B cell (primary cell): ENCODE measurements around the gene SLAMF6. TPM values are rescaled to one million over a fixed set of nuclear protein-coding genes. Genes with fewer than 3 reads are reported as not detected.
A peak's percentile ranks its signal among the peaks of the same experiment; 100 is the strongest.

ENCODE experiments used
- ATAC-seq: fragments of 200-7000 bp; cut with Tn5 transposase; one replicate; pipeline ENCODE4 v1.10.0; 2021; ENCODE audit warnings: low read depth, mild to moderate bottlenecking, moderate number of reproducible peaks, moderate library complexity
- CTCF ChIA-PET: fragments of 350-600 bp; sonication (Branson Sonifier 250); formaldehyde crosslinking; loops from one replicate; lab custom pipeline; 2021; ENCODE audit warnings: antibody characterized with exemption, inconsistent platforms; lab: Charles Lee
- POLR2A ChIA-PET: fragments of 350-600 bp; sonication (Branson Sonifier 250); formaldehyde crosslinking; loops from one replicate; lab custom pipeline; 2021; ENCODE audit warnings: antibody characterized with exemption; lab: Charles Lee
- DNase-seq: peaks from one replicate; pipeline ENCODE4 v3.0.0; 2013
- H2AFZ ChIP-seq: 2 replicates; pipeline ENCODE4 v1.6.1; 2012; ENCODE audit warnings: mild to moderate bottlenecking, low read depth, low read length; ENCODE audit not compliant: insufficient read depth, poor library complexity, severe bottlenecking
- H3K27ac ChIP-seq, 2 donors: 1 replicate in 1 of 2; 2 replicates in 1 of 2; pipeline ENCODE4 v1.5.1; 2012 to 2013; ENCODE audit warnings: low read length in 2 of 2, mild to moderate bottlenecking in 2 of 2, moderate library complexity in 1 of 2
- H3K27me3 ChIP-seq, 4 experiments: fragments of 200-600 bp in 1 of 4; sonication (generic) in 1 of 4; replicated peaks in 1 of 4; 1 replicate in 2 of 4; 2 replicates in 2 of 4; pipeline versions ENCODE4 v1.6.1 to v1.7.0; 2013 to 2016; ENCODE audit warnings: low read length in 3 of 4, mild to moderate bottlenecking in 2 of 4, mixed read lengths in 1 of 4, moderate library complexity in 1 of 4; ENCODE audit not compliant: insufficient read depth in 4 of 4, control insufficient read depth in 3 of 4; ENCODE audit errors: control extremely low read depth in 1 of 4
- H3K36me3 ChIP-seq, 2 experiments: replicated peaks in 1 of 2; 1 replicate in 1 of 2; 2 replicates in 1 of 2; pipeline versions ENCODE4 v1.6.1 to v1.7.1; 2013; ENCODE audit warnings: low read length in 1 of 2; ENCODE audit not compliant: insufficient read depth in 2 of 2, control insufficient read depth in 1 of 2; ENCODE audit errors: control extremely low read depth in 1 of 2, extremely low read depth in 1 of 2
- H3K4me1 ChIP-seq, 2 donors: fragments of 200-600 bp in 1 of 2; sonication (generic) in 1 of 2; 1 replicate in 1 of 2; 2 replicates in 1 of 2; pipeline versions ENCODE4 v1.5.1 to v1.6.1; 2013 to 2017; ENCODE audit warnings: low read length in 2 of 2; ENCODE audit not compliant: control insufficient read depth in 2 of 2, insufficient read depth in 2 of 2
- H3K4me2 ChIP-seq: replicated peaks from 2 replicates; pipeline ENCODE3; 2012; ENCODE audit warnings: mild to moderate bottlenecking, low read depth, low read length; ENCODE audit not compliant: poor library complexity, severe bottlenecking
- H3K4me3 ChIP-seq, 5 experiments: fragments of 200-600 bp in 1 of 5; sonication (generic) in 1 of 5; 1 replicate in 3 of 5; 2 replicates in 2 of 5; pipeline versions ENCODE4 v1.5.1 to v1.7.0; 2011 to 2016; ENCODE audit warnings: low read length in 4 of 5, mild to moderate bottlenecking in 4 of 5, low read depth in 2 of 5, control low read depth in 1 of 5, moderate library complexity in 1 of 5; ENCODE audit not compliant: insufficient read depth in 1 of 5; ENCODE audit errors: control extremely low read depth in 1 of 5, extremely low read depth in 1 of 5
- H3K79me2 ChIP-seq: fragments of 200-600 bp; sonication (generic); one replicate; pipeline ENCODE4 v1.6.0; 2016; ENCODE audit warnings: low read length; ENCODE audit not compliant: control insufficient read depth, insufficient read depth
- H3K9ac ChIP-seq: fragments of 200-600 bp; sonication (generic); 2 replicates; pipeline ENCODE4 v1.6.1; 2017; ENCODE audit warnings: mild to moderate bottlenecking, low read length, moderate library complexity
- H3K9me3 ChIP-seq, 3 donors: one replicate each; pipeline versions ENCODE4 v1.6.1 to v1.7.1; 2013; ENCODE audit warnings: low read length in 2 of 3; ENCODE audit not compliant: control insufficient read depth in 2 of 3, insufficient read depth in 1 of 3; ENCODE audit errors: control extremely low read depth in 1 of 3
- H4K20me1 ChIP-seq: 2 replicates; pipeline ENCODE4 v1.6.0; 2012; ENCODE audit warnings: mild to moderate bottlenecking, low read length; ENCODE audit not compliant: insufficient read depth, control insufficient read depth, poor library complexity, severe bottlenecking
- H3K27ac Mint-ChIP-seq: one replicate; pipeline ENCODE4 v1.8.0; 2021; ENCODE audit warnings: mixed read lengths
- H3K27me3 Mint-ChIP-seq: one replicate; pipeline ENCODE4 v1.8.0; 2021; ENCODE audit warnings: mixed read lengths
- H3K4me1 Mint-ChIP-seq: one replicate; pipeline ENCODE4 v1.8.0; 2021; ENCODE audit warnings: mixed read lengths
- H3K4me3 Mint-ChIP-seq: one replicate; pipeline ENCODE4 v1.8.0; 2021; ENCODE audit warnings: mixed read lengths
- H3K9me3 Mint-ChIP-seq: one replicate; pipeline ENCODE4 v1.8.0; 2022; ENCODE audit warnings: mixed read lengths; ENCODE audit not compliant: insufficient read depth
- EZH2 ChIP-seq: IDR thresholded peaks from 2 replicates; pipeline ENCODE4 v1.6.1; 2012; ENCODE audit warnings: borderline replicate concordance, low read depth, mild to moderate bottlenecking, moderate library complexity, low read length; ENCODE audit not compliant: insufficient read depth, poor library complexity, severe bottlenecking
- WGBS: methylation state at CpG from one replicate; pipeline ENCODE4 v1.1.5; 2013; ENCODE audit warnings: missing lambda C conversion rate; ENCODE audit not compliant: insufficient coverage; 5-methylcytosine and 5-hydroxymethylcytosine counted together
- intact Hi-C: fragments of 100-400 bp; cut with micrococcal nuclease; formaldehyde crosslinking; loops from one replicate; pipeline ENCODE4 v1.10.0; 2022
- polyA plus RNA-seq: library from polyadenylated mRNA; depleted of rRNA; stranded (reverse); fragments of >200 nt; gene quantifications from 2 replicates; pipeline ENCODE4 v1.2.3, GENCODE V29; 2012
- total RNA-seq, 2 donors: library from RNA; stranded (reverse); fragments of 120-200 nt in 1 of 2; gene quantifications; 1 replicate in 1 of 2; 2 replicates in 1 of 2; pipeline versions ENCODE4 v1.2.3 to v1.2.4, GENCODE V29; 2013 to 2022
- TF ChIP-seq, protein P1 (sequence below): fragments of 200-600 bp; IDR thresholded peaks from one replicate; pipeline ENCODE4 v1.8.0; 2022; ENCODE audit warnings: antibody characterized with exemption, mild to moderate bottlenecking

SLAMF6 gene
- total and polyA plus RNA-seq, 2 donors (not counting 1 experiment from before 2014, with no cell fraction given): 64.8 to 79.6 TPM

- H3K27ac Mint-ChIP-seq: peak overlapping the region; percentile 58
- ChIA-PET CTCF (interaction anchor here (0.7 to 1.3 kb wide), 2 partner anchors 18 to 40 kb away, joined by 3 read pairs; no protein-coding TSS in a partner anchor), POLR2A (no interaction called here)
- Histone ChIP-seq H3K9me3 (peaks cover 5 to 24% (median 12%) of the 10 kb centered on the region in 3 donors), H2AFZ (no peak overlapping the region), H3K4me2 (no peak overlapping the region), H3K27ac (peak overlapping the region in 1 of 2 donors; percentile 10), H3K27me3 (no peaks in the 10 kb centered on the region), H3K9ac (no peak overlapping the region), H4K20me1 (peaks cover 8% of the 10 kb centered on the region), H3K36me3 (peaks cover 9 to 48% of the 10 kb centered on the region in 2 experiments), H3K79me2 (peaks cover 92% of the 10 kb centered on the region), H3K4me1 (peaks cover 34 to 37% of the 10 kb centered on the region in 2 donors), H3K4me3 (no peak overlapping the region)
- DNase-seq: no peak
- no peak overlapping the region for H3K4me3 Mint-ChIP-seq
- no peaks in the 10 kb centered on the region for H3K27me3 Mint-ChIP-seq
- 88% methylated on average over 1 of the region's 2 CpGs for WGBS
- TF ChIP-seq, protein P1, sequence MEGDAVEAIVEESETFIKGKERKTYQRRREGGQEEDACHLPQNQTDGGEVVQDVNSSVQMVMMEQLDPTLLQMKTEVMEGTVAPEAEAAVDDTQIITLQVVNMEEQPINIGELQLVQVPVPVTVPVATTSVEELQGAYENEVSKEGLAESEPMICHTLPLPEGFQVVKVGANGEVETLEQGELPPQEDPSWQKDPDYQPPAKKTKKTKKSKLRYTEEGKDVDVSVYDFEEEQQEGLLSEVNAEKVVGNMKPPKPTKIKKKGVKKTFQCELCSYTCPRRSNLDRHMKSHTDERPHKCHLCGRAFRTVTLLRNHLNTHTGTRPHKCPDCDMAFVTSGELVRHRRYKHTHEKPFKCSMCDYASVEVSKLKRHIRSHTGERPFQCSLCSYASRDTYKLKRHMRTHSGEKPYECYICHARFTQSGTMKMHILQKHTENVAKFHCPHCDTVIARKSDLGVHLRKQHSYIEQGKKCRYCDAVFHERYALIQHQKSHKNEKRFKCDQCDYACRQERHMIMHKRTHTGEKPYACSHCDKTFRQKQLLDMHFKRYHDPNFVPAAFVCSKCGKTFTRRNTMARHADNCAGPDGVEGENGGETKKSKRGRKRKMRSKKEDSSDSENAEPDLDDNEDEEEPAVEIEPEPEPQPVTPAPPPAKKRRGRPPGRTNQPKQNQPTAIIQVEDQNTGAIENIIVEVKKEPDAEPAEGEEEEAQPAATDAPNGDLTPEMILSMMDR: no peak
- no peak for TF ChIP-seq EZH2
- peaks cover 66% of the 10 kb centered on the region for H3K4me1 Mint-ChIP-seq
- no peak for ATAC-seq
- intact Hi-C loops: loop anchor here (2.0 kb wide), 1 partner anchor 18 kb away; the partner anchor contains the start of gene SLAMF6
- peaks cover 8% of the 10 kb centered on the region for H3K9me3 Mint-ChIP-seq
Measured at GRCh38 chr1:160504651-160505050, 18.4 kb downstream of the SLAMF6 start.

- POLR2A ChIA-PET: no interaction called here
Measured at GRCh38 chr1:160503087-160503486, 20.0 kb downstream of the SLAMF6 start.

More at GRCh38 chr1:160503087-160503486, 20.0 kb downstream of the SLAMF6 start:
- no peak overlapping the region for H2AFZ ChIP-seq
- WGBS: 95% methylated on average over 4 of the region's 6 CpGs
- peaks cover 100% of the 10 kb centered on the region for H3K79me2 ChIP-seq
- no peak overlapping the region for H3K4me3 ChIP-seq
- H3K27me3 ChIP-seq: no peaks in the 10 kb centered on the region
- no peak for ATAC-seq
- H3K4me1 Mint-ChIP-seq: peaks cover 79% of the 10 kb centered on the region
- intact Hi-C loops: no loop called here
- H3K4me2 ChIP-seq: no peak overlapping the region
- H3K9me3 Mint-ChIP-seq: peaks cover 8% of the 10 kb centered on the region
- H3K27ac ChIP-seq: peak overlapping the region in 1 of 2 donors; percentile 32
- H3K27me3 Mint-ChIP-seq: no peaks in the 10 kb centered on the region
- TF ChIP-seq, protein P1: no peak
- TF ChIP-seq EZH2: no peak
- H3K4me1 ChIP-seq: peaks cover 39 to 46% of the 10 kb centered on the region in 2 donors
- H3K27ac Mint-ChIP-seq: peak overlapping the region; percentile 69
- peaks cover 5 to 30% (median 12%) of the 10 kb centered on the region in 3 donors for H3K9me3 ChIP-seq
- H4K20me1 ChIP-seq: peaks cover 8% of the 10 kb centered on the region
- CTCF ChIA-PET: interaction anchor here (1.1 kb wide), 1 partner anchor 75 kb away, joined by 3 read pairs; no protein-coding TSS in a partner anchor
- H3K36me3 ChIP-seq: peaks cover 9 to 50% of the 10 kb centered on the region in 2 experiments
- DNase-seq: no peak
- H3K4me3 Mint-ChIP-seq: peak overlapping the region; percentile 16
- no peak overlapping the region for H3K9ac ChIP-seq
